Nucleus accumbens (tissue), 56 donors: ENCODE measurements around the gene GABRB2.
"Not testable (repeated sequence)": the region's sequence is repeated elsewhere in the genome, so short reads cannot be mapped to it uniquely, and the experiment has no call there.

ENCODE experiments used
- DNase-seq, 56 donors: peaks; one replicate each; lab custom pipeline; 2025; lab: John Stamatoyannopoulos, UW

The GABRB2 gene

GRCh38 chr5:161311146-161311708 is 235.3 kb downstream of the GABRB2 start:
- DNase-seq: no peak

GRCh38 chr5:161306351-161306995 is 240.1 kb downstream of the GABRB2 start:
- no peak for DNase-seq

GRCh38 chr5:161305601-161306000 is 240.9 kb downstream of the GABRB2 start:
- no peak for DNase-seq

GRCh38 chr5:161302559-161302958 is 244.0 kb downstream of the GABRB2 start:
- no peak for DNase-seq

- no peak for DNase-seq
These were observed 244.9 kb downstream of the GABRB2 start for GRCh38 chr5:161301586-161301985.

GRCh38 chr5:161299053-161299452 is 247.5 kb downstream of the GABRB2 start:
- DNase-seq: no peak

- not testable (repeated sequence) for DNase-seq
These were observed 249.1 kb downstream of the GABRB2 start for GRCh38 chr5:161297388-161297787.

GRCh38 chr5:161295721-161296250 is 250.7 kb downstream of the GABRB2 start:
- DNase-seq: no peak

- DNase-seq: no peak
These were observed 258.5 kb downstream of the GABRB2 start for GRCh38 chr5:161288071-161288470.

GRCh38 chr5:161287436-161287835 is 259.1 kb downstream of the GABRB2 start:
- no peak for DNase-seq

GRCh38 chr5:161286066-161286655 is 260.4 kb downstream of the GABRB2 start:
- peak in 1 of 56 donors; percentile 1 for DNase-seq

GRCh38 chr5:161284445-161284844 is 262.1 kb downstream of the GABRB2 start:
- DNase-seq: no peak

- DNase-seq: peak in 4 of 56 donors; percentile 0 to 4 (median 0)
These were observed 263.2 kb downstream of the GABRB2 start for GRCh38 chr5:161283296-161283695.

GRCh38 chr5:161278739-161279660 is 267.5 kb downstream of the GABRB2 start:
- no peak for DNase-seq

GRCh38 chr5:161277011-161277410 is 269.5 kb downstream of the GABRB2 start:
- DNase-seq: no peak

- no peak for DNase-seq
These were observed 271.6 kb downstream of the GABRB2 start for GRCh38 chr5:161274951-161275350.

- DNase-seq: no peak
These were observed 273.1 kb downstream of the GABRB2 start for GRCh38 chr5:161273410-161273809.

- no peak for DNase-seq
These were observed 274.7 kb downstream of the GABRB2 start for GRCh38 chr5:161271816-161272215.

- no peak for DNase-seq
These were observed 277.4 kb downstream of the GABRB2 start for GRCh38 chr5:161269125-161269524.

- DNase-seq: no peak
These were observed 279.6 kb downstream of the GABRB2 start for GRCh38 chr5:161266954-161267353.

GRCh38 chr5:161265006-161265405 is 281.5 kb downstream of the GABRB2 start:
- DNase-seq: no peak
